B cell (primary cell): ENCODE data around the gene RABGGTB. TPM values are rescaled to one million over a fixed set of nuclear protein-coding genes. Genes with fewer than 3 reads are reported as not detected.

Experiments used
- ATAC-seq: fragments of 200-7000 bp; cut with Tn5 transposase; one replicate; pipeline ENCODE4 v1.10.0; 2021; ENCODE audit warnings: low read depth, mild to moderate bottlenecking, moderate number of reproducible peaks, moderate library complexity
- CTCF ChIA-PET: fragments of 350-600 bp; sonication (Branson Sonifier 250); formaldehyde crosslinking; loops from one replicate; lab custom pipeline; 2021; ENCODE audit warnings: antibody characterized with exemption, inconsistent platforms; lab: Charles Lee
- POLR2A ChIA-PET: fragments of 350-600 bp; sonication (Branson Sonifier 250); formaldehyde crosslinking; loops from one replicate; lab custom pipeline; 2021; ENCODE audit warnings: antibody characterized with exemption; lab: Charles Lee
- DNase-seq: peaks from one replicate; pipeline ENCODE4 v3.0.0; 2013
- H2AFZ ChIP-seq: 2 replicates; pipeline ENCODE4 v1.6.1; 2012; ENCODE audit warnings: mild to moderate bottlenecking, low read depth, low read length; ENCODE audit not compliant: insufficient read depth, poor library complexity, severe bottlenecking
- H3K27ac ChIP-seq, 2 donors: 1 replicate in 1 of 2; 2 replicates in 1 of 2; pipeline ENCODE4 v1.5.1; 2012 to 2013; ENCODE audit warnings: low read length in 2 of 2, mild to moderate bottlenecking in 2 of 2, moderate library complexity in 1 of 2
- H3K27me3 ChIP-seq, 4 experiments: fragments of 200-600 bp in 1 of 4; sonication (generic) in 1 of 4; replicated peaks in 1 of 4; 1 replicate in 2 of 4; 2 replicates in 2 of 4; pipeline versions ENCODE4 v1.6.1 to v1.7.0; 2013 to 2016; ENCODE audit warnings: low read length in 3 of 4, mild to moderate bottlenecking in 2 of 4, mixed read lengths in 1 of 4, moderate library complexity in 1 of 4; ENCODE audit not compliant: insufficient read depth in 4 of 4, control insufficient read depth in 3 of 4; ENCODE audit errors: control extremely low read depth in 1 of 4
- H3K36me3 ChIP-seq, 2 experiments: replicated peaks in 1 of 2; 1 replicate in 1 of 2; 2 replicates in 1 of 2; pipeline versions ENCODE4 v1.6.1 to v1.7.1; 2013; ENCODE audit warnings: low read length in 1 of 2; ENCODE audit not compliant: insufficient read depth in 2 of 2, control insufficient read depth in 1 of 2; ENCODE audit errors: control extremely low read depth in 1 of 2, extremely low read depth in 1 of 2
- H3K4me1 ChIP-seq, 2 donors: fragments of 200-600 bp in 1 of 2; sonication (generic) in 1 of 2; 1 replicate in 1 of 2; 2 replicates in 1 of 2; pipeline versions ENCODE4 v1.5.1 to v1.6.1; 2013 to 2017; ENCODE audit warnings: low read length in 2 of 2; ENCODE audit not compliant: control insufficient read depth in 2 of 2, insufficient read depth in 2 of 2
- H3K4me2 ChIP-seq: replicated peaks from 2 replicates; pipeline ENCODE3; 2012; ENCODE audit warnings: mild to moderate bottlenecking, low read depth, low read length; ENCODE audit not compliant: poor library complexity, severe bottlenecking
- H3K4me3 ChIP-seq, 5 experiments: fragments of 200-600 bp in 1 of 5; sonication (generic) in 1 of 5; 1 replicate in 3 of 5; 2 replicates in 2 of 5; pipeline versions ENCODE4 v1.5.1 to v1.7.0; 2011 to 2016; ENCODE audit warnings: low read length in 4 of 5, mild to moderate bottlenecking in 4 of 5, low read depth in 2 of 5, control low read depth in 1 of 5, moderate library complexity in 1 of 5; ENCODE audit not compliant: insufficient read depth in 1 of 5; ENCODE audit errors: control extremely low read depth in 1 of 5, extremely low read depth in 1 of 5
- H3K79me2 ChIP-seq: fragments of 200-600 bp; sonication (generic); one replicate; pipeline ENCODE4 v1.6.0; 2016; ENCODE audit warnings: low read length; ENCODE audit not compliant: control insufficient read depth, insufficient read depth
- H3K9ac ChIP-seq: fragments of 200-600 bp; sonication (generic); 2 replicates; pipeline ENCODE4 v1.6.1; 2017; ENCODE audit warnings: mild to moderate bottlenecking, low read length, moderate library complexity
- H3K9me3 ChIP-seq, 3 donors: one replicate each; pipeline versions ENCODE4 v1.6.1 to v1.7.1; 2013; ENCODE audit warnings: low read length in 2 of 3; ENCODE audit not compliant: control insufficient read depth in 2 of 3, insufficient read depth in 1 of 3; ENCODE audit errors: control extremely low read depth in 1 of 3
- H4K20me1 ChIP-seq: 2 replicates; pipeline ENCODE4 v1.6.0; 2012; ENCODE audit warnings: mild to moderate bottlenecking, low read length; ENCODE audit not compliant: insufficient read depth, control insufficient read depth, poor library complexity, severe bottlenecking
- H3K27ac Mint-ChIP-seq: one replicate; pipeline ENCODE4 v1.8.0; 2021; ENCODE audit warnings: mixed read lengths
- H3K27me3 Mint-ChIP-seq: one replicate; pipeline ENCODE4 v1.8.0; 2021; ENCODE audit warnings: mixed read lengths
- H3K4me1 Mint-ChIP-seq: one replicate; pipeline ENCODE4 v1.8.0; 2021; ENCODE audit warnings: mixed read lengths
- H3K4me3 Mint-ChIP-seq: one replicate; pipeline ENCODE4 v1.8.0; 2021; ENCODE audit warnings: mixed read lengths
- H3K9me3 Mint-ChIP-seq: one replicate; pipeline ENCODE4 v1.8.0; 2022; ENCODE audit warnings: mixed read lengths; ENCODE audit not compliant: insufficient read depth
- CTCF ChIP-seq: fragments of 200-600 bp; IDR thresholded peaks from one replicate; pipeline ENCODE4 v1.8.0; 2022; ENCODE audit warnings: antibody characterized with exemption, mild to moderate bottlenecking
- EZH2 ChIP-seq: IDR thresholded peaks from 2 replicates; pipeline ENCODE4 v1.6.1; 2012; ENCODE audit warnings: borderline replicate concordance, low read depth, mild to moderate bottlenecking, moderate library complexity, low read length; ENCODE audit not compliant: insufficient read depth, poor library complexity, severe bottlenecking
- WGBS: methylation state at CpG from one replicate; pipeline ENCODE4 v1.1.5; 2013; ENCODE audit warnings: missing lambda C conversion rate; ENCODE audit not compliant: insufficient coverage; 5-methylcytosine and 5-hydroxymethylcytosine counted together
- intact Hi-C: fragments of 100-400 bp; cut with micrococcal nuclease; formaldehyde crosslinking; loops from one replicate; pipeline ENCODE4 v1.10.0; 2022
- polyA plus RNA-seq: library from polyadenylated mRNA; depleted of rRNA; stranded (reverse); fragments of >200 nt; gene quantifications from 2 replicates; pipeline ENCODE4 v1.2.3, GENCODE V29; 2012
- total RNA-seq, 2 donors: library from RNA; stranded (reverse); fragments of 120-200 nt in 1 of 2; gene quantifications; 1 replicate in 1 of 2; 2 replicates in 1 of 2; pipeline versions ENCODE4 v1.2.3 to v1.2.4, GENCODE V29; 2013 to 2022

RABGGTB gene
- total and polyA plus RNA-seq, 2 donors (not counting 1 experiment from before 2014, with no cell fraction given): 94.1 to 134 TPM

GRCh38 chr1:75785320-75785982 lies 605 bp upstream of the RABGGTB start:
- Mint-ChIP-seq H3K27me3 (no peaks in the 10 kb centered on the region), H3K4me1 (peaks cover 52% of the 10 kb centered on the region), H3K4me3 (peak overlapping the region; percentile 97), H3K9me3 (no peaks in the 10 kb centered on the region), H3K27ac (peak overlapping the region; percentile 97)
- H3K27me3 ChIP-seq: no peaks in the 10 kb centered on the region
- ATAC-seq (no peak), DNase-seq (no peak)
- TF ChIP-seq EZH2 (no peak), CTCF (no peak)
- WGBS: 21% methylated on average over 4 of the region's 9 CpGs
- peak overlapping the region; percentile 89 for H3K4me2 ChIP-seq
- H3K4me1 ChIP-seq: peaks cover 40 to 44% of the 10 kb centered on the region in 2 donors
- H4K20me1 ChIP-seq: peaks cover 36% of the 10 kb centered on the region
- ChIA-PET CTCF (interaction anchor here (0.6 to 1.7 kb wide), 4 partner anchors 55 to 158 kb away, joined by 3 to 8 read pairs (median 3); partner anchors contain the start of gene ACADM), POLR2A (interaction anchor here (2.7 kb wide), 1 partner anchor 61 kb away, joined by 16 read pairs; the partner anchor contains the start of gene ACADM)
- H3K36me3 ChIP-seq: peaks cover 4 to 27% of the 10 kb centered on the region in 2 experiments
- H2AFZ ChIP-seq: peak overlapping the region; percentile 97
- peaks cover 43% of the 10 kb centered on the region for H3K79me2 ChIP-seq
- intact Hi-C loops: loop anchor here (5.0 kb wide), 3 partner anchors 33 to 1588 kb away; partner anchors contain the start of genes FPGT and LRRIQ3
- H3K27ac ChIP-seq: peak overlapping the region; percentile 77 to 90
- H3K9ac ChIP-seq: peak overlapping the region; percentile 97
- peak overlapping the region; percentile 76 to 99 (median 95) for H3K4me3 ChIP-seq
- no peaks in the 10 kb centered on the region for H3K9me3 ChIP-seq
